Measurements from ENCODE around the gene TSG101. TPM values are rescaled to one million over a fixed set of nuclear protein-coding genes. Genes with fewer than 3 reads are reported as not detected.

TSG101 gene
- total and polyA plus RNA-seq, 2 donors (not counting 1 experiment from before 2014, with no cell fraction given) = 78.4 to 146 TPM

DNA sequence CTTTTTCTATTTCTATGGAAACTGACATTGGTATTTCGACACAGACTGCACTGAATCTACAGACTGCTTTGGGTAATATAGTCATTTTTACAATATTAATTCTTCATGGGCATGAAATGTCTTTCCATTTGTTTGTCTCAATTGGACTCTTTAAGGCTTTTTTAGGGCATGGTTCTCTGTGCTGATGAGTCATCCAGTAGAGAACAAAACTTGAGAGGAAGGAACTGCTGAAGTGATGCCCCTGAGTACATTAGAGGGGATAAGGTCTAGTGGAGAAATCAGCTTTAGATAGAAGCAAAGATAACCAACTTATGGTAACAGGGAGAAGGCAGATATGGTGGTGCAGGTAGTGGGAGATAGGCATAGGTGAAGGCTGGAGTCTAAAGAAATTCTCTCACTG, 25.1 kb downstream of the TSG101 start:
- no peaks in the 10 kb centered on the region for H3K4me1 ChIP-seq (ENCODE audit: control insufficient read depth, extremely low read depth, insufficient read depth, low read length)
- TF ChIP-seq, protein P1, sequence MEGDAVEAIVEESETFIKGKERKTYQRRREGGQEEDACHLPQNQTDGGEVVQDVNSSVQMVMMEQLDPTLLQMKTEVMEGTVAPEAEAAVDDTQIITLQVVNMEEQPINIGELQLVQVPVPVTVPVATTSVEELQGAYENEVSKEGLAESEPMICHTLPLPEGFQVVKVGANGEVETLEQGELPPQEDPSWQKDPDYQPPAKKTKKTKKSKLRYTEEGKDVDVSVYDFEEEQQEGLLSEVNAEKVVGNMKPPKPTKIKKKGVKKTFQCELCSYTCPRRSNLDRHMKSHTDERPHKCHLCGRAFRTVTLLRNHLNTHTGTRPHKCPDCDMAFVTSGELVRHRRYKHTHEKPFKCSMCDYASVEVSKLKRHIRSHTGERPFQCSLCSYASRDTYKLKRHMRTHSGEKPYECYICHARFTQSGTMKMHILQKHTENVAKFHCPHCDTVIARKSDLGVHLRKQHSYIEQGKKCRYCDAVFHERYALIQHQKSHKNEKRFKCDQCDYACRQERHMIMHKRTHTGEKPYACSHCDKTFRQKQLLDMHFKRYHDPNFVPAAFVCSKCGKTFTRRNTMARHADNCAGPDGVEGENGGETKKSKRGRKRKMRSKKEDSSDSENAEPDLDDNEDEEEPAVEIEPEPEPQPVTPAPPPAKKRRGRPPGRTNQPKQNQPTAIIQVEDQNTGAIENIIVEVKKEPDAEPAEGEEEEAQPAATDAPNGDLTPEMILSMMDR (conservative IDR thresholded peaks at IDR 0.05 in 1 of 2, IDR thresholded peaks at IDR 0.05 in 1 of 2; ENCODE audit: low read depth in 1 of 2, low read length in 2 of 2) = no peak
- TF ChIP-seq EZH2 (IDR thresholded peaks at IDR 0.05; ENCODE audit: low read length, missing control alignments) = no peak
- H3K9ac ChIP-seq (ENCODE audit: insufficient read depth, low read length) = no peak overlapping the region
- no peaks in the 10 kb centered on the region for H3K9me3 ChIP-seq (ENCODE audit: control insufficient read depth, insufficient read depth, low read depth, low read length)
- H3K27me3 ChIP-seq (ENCODE audit: control insufficient read depth, insufficient read depth, low read length) = no peaks in the 10 kb centered on the region
- H3K79me2 ChIP-seq (ENCODE audit: control insufficient read depth, insufficient read depth, low read length) = no peaks in the 10 kb centered on the region
- no peak for DNase-seq (ENCODE audit: low read depth in 2 of 2)
- no peak overlapping the region for H2AFZ ChIP-seq (ENCODE audit: low read length)
- peaks cover 7% of the 10 kb centered on the region for H3K36me3 ChIP-seq (ENCODE audit: control insufficient read depth, insufficient read depth, low read length)
- H4K20me1 ChIP-seq (ENCODE audit: control insufficient read depth, extremely low read depth, insufficient read depth, low read length) = no peaks in the 10 kb centered on the region
- no peak overlapping the region for H3K4me2 ChIP-seq (ENCODE audit: extremely low read depth, insufficient read depth, low read length)
- H3K4me3 ChIP-seq (replicated peaks in 1 of 4; ENCODE audit: control extremely low read depth in 1 of 4, insufficient read depth in 1 of 4, low read depth in 3 of 4, low read length in 4 of 4) = no peak overlapping the region
- H3K27ac ChIP-seq (ENCODE audit: insufficient read depth, low read length) = no peak overlapping the region

DNA sequence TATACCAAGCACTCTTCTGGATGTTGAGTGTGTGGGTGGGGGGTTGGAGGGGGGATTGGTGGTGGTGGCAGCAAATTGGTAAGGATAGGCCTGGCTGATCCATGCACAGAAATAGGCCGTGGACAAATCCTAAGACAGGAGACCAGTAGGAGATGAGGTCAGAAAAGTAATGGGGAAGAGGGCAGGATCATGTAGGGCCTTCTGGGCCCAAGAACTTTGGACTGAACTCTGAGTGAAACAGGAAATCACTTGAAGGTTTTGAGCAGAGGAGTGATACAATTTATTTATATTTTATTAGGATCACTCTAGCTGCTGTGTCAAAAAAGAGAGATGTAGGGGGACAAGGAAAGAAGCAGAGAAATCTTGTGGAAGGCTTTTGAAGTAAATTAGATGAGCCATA, 28.7 kb downstream of the TSG101 start:
- Histone ChIP-seq H4K20me1 (ENCODE audit: control insufficient read depth, extremely low read depth, insufficient read depth, low read length) (no peaks in the 10 kb centered on the region), H2AFZ (ENCODE audit: low read length) (no peak overlapping the region), H3K4me1 (ENCODE audit: control insufficient read depth, extremely low read depth, insufficient read depth, low read length) (no peaks in the 10 kb centered on the region), H3K9me3 (ENCODE audit: control insufficient read depth, insufficient read depth, low read depth, low read length) (no peaks in the 10 kb centered on the region), H3K27me3 (ENCODE audit: control insufficient read depth, insufficient read depth, low read length) (no peaks in the 10 kb centered on the region), H3K27ac (ENCODE audit: insufficient read depth, low read length) (no peak overlapping the region), H3K79me2 (ENCODE audit: control insufficient read depth, insufficient read depth, low read length) (no peaks in the 10 kb centered on the region), H3K4me2 (ENCODE audit: extremely low read depth, insufficient read depth, low read length) (no peak overlapping the region), H3K4me3 (replicated peaks in 1 of 4; ENCODE audit: control extremely low read depth in 1 of 4, insufficient read depth in 1 of 4, low read depth in 3 of 4, low read length in 4 of 4) (no peak overlapping the region), H3K36me3 (ENCODE audit: control insufficient read depth, insufficient read depth, low read length) (peaks cover 8% of the 10 kb centered on the region), H3K9ac (ENCODE audit: insufficient read depth, low read length) (no peak overlapping the region)
- TF ChIP-seq EZH2 (IDR thresholded peaks at IDR 0.05; ENCODE audit: low read length, missing control alignments) = no peak
- TF ChIP-seq, protein P1 (conservative IDR thresholded peaks at IDR 0.05 in 1 of 2, IDR thresholded peaks at IDR 0.05 in 1 of 2; ENCODE audit: low read depth in 1 of 2, low read length in 2 of 2) = no peak
- DNase-seq (ENCODE audit: low read depth in 2 of 2) = no peak

DNA sequence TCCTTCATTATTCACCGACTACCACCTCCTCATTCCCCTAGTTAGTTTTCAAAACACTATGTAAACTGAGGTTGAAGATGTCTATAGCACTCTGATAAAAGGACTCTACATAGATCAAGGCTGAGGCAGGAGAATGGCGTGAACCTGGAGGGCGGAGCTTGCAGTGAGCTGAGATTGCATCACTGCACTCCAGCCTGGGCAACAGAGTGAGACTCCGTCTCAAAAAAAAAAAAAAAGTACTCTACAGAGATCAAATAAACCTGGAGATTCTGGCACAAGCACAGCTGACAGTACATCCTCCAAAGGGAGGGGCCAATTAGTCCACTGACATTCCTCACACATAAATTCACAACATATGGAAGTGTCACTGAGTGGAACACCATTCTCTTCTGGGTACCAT, 31.0 kb downstream of the TSG101 start:
- Histone ChIP-seq H3K27ac (ENCODE audit: insufficient read depth, low read length) (no peak overlapping the region), H3K9ac (ENCODE audit: insufficient read depth, low read length) (no peak overlapping the region), H3K27me3 (ENCODE audit: control insufficient read depth, insufficient read depth, low read length) (no peaks in the 10 kb centered on the region), H3K4me2 (ENCODE audit: extremely low read depth, insufficient read depth, low read length) (no peak overlapping the region), H2AFZ (ENCODE audit: low read length) (no peak overlapping the region), H3K4me3 (replicated peaks in 1 of 4; ENCODE audit: control extremely low read depth in 1 of 4, insufficient read depth in 1 of 4, low read depth in 3 of 4, low read length in 4 of 4) (no peak overlapping the region), H3K36me3 (ENCODE audit: control insufficient read depth, insufficient read depth, low read length) (peaks cover 6% of the 10 kb centered on the region), H3K4me1 (ENCODE audit: control insufficient read depth, extremely low read depth, insufficient read depth, low read length) (no peaks in the 10 kb centered on the region), H4K20me1 (ENCODE audit: control insufficient read depth, extremely low read depth, insufficient read depth, low read length) (no peaks in the 10 kb centered on the region), H3K79me2 (ENCODE audit: control insufficient read depth, insufficient read depth, low read length) (no peaks in the 10 kb centered on the region), H3K9me3 (ENCODE audit: control insufficient read depth, insufficient read depth, low read depth, low read length) (no peaks in the 10 kb centered on the region)
- no peak for DNase-seq (ENCODE audit: low read depth in 2 of 2)
- no peak for TF ChIP-seq EZH2 (IDR thresholded peaks at IDR 0.05; ENCODE audit: low read length, missing control alignments)
- TF ChIP-seq, protein P1 (conservative IDR thresholded peaks at IDR 0.05 in 1 of 2, IDR thresholded peaks at IDR 0.05 in 1 of 2; ENCODE audit: low read depth in 1 of 2, low read length in 2 of 2) = no peak
